Activated CD4-positive, CD25-positive, alpha-beta regulatory T cell treated with anti-CD3 and anti-CD28 coated beads, Interleukin-2, amount 50 U/mL, for 24 hours (primary cell): Measurements from ENCODE around the gene UBE2QL1.

ENCODE experiments used
- ATAC-seq, 2 donors: fragments of 150-1000 bp; cut with Tn5 transposase; one replicate each; pipeline ENCODE4 v1.10.0; 2021; ENCODE audit warnings: mild to moderate bottlenecking in 1 of 2, moderate library complexity in 1 of 2

Gene UBE2QL1

GRCh38 chr5:6455571-6456200 is 7.0 kb downstream of the UBE2QL1 start:
- ATAC-seq: no peak

- no peak for ATAC-seq
Observed at GRCh38 chr5:6456766-6457370, 8.2 kb downstream of the UBE2QL1 start.

DNA sequence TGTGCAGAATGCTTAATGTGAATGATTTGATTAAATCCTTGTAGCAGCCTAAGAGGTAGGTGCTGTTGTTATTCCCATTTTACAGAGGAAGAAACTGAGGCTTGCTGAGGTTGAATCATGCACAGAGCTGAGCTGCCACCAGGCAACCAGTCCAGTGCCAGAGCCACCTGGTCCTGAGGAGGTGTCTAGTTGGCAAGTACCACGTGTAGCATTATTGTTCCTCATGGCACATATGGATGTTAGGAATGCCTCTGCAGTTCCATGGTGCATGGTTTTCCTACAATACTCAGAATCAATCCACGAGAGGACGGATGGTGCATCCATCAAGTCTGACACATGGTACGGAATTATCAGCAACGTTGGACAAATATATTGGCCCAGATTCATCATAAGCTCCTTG is 8.9 kb downstream of the UBE2QL1 start:
- ATAC-seq: no peak

GRCh38 chr5:6458833-6459232 is 10.2 kb downstream of the UBE2QL1 start:
- no peak for ATAC-seq

GRCh38 chr5:6459896-6460295 is 11.2 kb downstream of the UBE2QL1 start:
- ATAC-seq: no peak

DNA sequence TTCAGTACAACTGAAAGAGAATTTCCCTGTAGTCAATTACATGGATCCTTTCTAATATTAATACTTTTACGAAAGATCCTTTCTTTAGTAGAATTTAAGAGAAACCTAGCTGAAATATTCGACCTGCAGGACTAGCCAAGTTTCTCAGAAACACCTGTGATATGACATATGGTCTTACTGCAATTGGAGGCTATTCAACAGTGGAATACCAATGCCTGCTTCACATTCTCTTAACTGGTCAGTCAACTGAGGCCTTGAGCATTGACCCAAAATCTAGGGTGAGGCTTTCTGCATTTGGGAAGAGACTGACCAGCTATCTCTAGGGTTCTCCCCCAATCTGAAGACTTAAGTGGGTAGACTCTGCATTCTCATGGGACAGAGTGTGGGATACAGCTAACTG is 12.3 kb downstream of the UBE2QL1 start:
- ATAC-seq: no peak

DNA sequence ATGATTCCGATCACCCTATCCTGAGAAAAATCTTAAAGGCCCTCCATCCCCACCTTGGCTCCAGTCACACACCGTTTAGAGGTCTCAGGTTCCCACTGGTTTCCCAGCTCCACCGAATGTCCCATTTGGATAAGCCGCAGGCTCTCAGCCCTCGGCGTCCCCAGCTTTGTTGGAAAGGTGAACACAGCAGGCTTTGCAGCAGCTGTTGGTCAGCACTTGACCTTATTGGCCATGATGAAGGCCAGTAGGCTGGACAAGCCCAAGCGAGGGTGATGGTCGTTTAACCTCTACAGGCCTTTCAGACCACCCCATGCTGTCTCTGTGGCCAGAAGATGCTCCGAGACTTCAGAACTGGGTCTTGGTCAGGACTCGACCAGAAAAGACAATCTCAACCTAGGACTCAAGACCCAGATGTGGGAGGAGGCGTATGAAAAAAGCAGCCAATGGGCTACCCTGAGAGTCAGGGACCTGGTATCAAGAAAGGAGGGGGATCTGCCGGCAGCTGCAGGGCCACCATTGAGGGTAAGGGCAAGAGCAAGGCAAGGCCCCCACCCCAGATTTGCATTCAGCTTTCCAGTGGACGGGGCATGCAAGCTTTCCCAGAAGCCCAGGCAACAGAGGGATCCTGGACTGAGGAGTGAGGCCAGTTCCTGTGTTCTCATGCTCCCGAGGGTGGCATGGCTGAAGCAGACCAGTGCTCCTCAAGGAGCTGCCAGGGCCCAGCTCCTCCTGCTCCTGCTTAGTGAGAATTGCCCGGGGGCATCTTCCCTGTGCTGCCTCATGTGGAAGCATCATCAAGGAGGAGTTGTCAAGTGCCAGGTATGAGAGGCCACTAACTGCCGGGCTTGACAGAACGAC is 13.4 kb downstream of the UBE2QL1 start:
- ATAC-seq: no peak

- no peak for ATAC-seq
Observed at GRCh38 chr5:6462671-6463070, 14.0 kb downstream of the UBE2QL1 start.

- no peak for ATAC-seq
Observed at GRCh38 chr5:6464441-6464840, 15.8 kb downstream of the UBE2QL1 start.

- no peak for ATAC-seq
Observed at GRCh38 chr5:6465831-6466790, 17.5 kb downstream of the UBE2QL1 start.

GRCh38 chr5:6466975-6467567 is 18.4 kb downstream of the UBE2QL1 start:
- no peak for ATAC-seq

GRCh38 chr5:6467591-6467990 is 18.9 kb downstream of the UBE2QL1 start:
- ATAC-seq: no peak

DNA sequence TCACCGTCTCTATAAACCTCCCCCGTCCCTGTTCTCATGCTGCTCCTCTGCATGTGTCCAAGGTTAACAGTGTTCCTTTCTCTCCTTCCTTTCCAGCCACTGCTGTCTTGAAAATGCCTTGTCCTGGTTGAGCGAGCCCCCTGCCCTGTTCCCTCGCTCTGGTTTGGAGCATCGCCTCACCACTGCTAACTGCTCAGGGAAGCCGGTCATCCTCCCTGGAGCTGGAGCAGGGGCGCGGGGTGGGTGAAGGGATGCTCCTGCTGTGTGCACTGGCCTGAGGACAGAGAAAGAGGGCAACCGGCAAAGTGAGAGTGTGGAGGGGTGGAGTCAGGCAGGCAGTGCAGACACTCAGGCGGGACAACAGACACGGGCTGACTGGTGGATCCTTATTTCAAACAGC is 19.4 kb downstream of the UBE2QL1 start:
- no peak for ATAC-seq

DNA sequence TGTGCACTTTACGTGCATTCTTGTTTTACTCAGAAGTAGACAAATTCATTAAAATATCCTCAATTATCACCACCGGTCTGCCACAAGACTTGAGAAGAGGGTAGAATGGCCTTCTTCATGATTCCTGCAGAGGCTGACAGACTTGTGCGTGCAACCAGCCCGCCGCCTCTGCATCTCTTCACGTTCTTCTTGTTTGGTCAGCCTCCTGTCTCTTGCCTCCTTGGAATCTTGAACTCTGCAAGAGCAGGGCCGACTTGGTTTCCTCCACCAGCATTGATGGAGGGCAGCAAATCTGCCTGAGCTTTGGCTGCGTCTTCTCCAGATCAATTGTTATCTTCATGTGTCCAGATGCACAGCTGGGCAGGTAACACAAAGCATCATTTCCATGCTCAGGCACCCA is 20.2 kb downstream of the UBE2QL1 start:
- no peak for ATAC-seq

- ATAC-seq: no peak
Observed at GRCh38 chr5:6469836-6470235, 21.2 kb downstream of the UBE2QL1 start.

- ATAC-seq: no peak
Observed at GRCh38 chr5:6470672-6471071, 22.0 kb downstream of the UBE2QL1 start.

GRCh38 chr5:6471252-6471651 is 22.6 kb downstream of the UBE2QL1 start:
- ATAC-seq: no peak

- no peak for ATAC-seq
Observed at GRCh38 chr5:6472792-6473191, 24.1 kb downstream of the UBE2QL1 start.

DNA sequence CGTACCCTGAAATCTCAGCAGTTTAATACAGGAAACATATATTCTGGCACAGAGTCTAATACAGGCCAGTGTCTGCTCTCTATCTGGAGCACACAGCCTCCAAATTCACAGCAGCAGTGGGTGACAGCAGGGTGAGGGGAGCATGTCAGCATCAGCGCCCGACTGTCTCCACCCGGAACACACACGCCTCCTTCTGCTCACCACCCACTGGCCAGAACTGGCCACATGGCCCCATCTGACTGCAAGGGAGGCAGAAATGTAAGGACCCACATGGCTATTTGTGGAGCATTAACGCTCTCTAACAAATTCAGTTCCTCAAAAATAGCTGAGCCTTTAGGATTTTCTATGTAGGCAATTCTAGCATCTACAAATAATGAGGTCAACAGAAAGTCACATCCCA is 24.6 kb downstream of the UBE2QL1 start:
- ATAC-seq: no peak

- ATAC-seq: no peak
Observed at GRCh38 chr5:6475626-6476312, 27.1 kb downstream of the UBE2QL1 start.

DNA sequence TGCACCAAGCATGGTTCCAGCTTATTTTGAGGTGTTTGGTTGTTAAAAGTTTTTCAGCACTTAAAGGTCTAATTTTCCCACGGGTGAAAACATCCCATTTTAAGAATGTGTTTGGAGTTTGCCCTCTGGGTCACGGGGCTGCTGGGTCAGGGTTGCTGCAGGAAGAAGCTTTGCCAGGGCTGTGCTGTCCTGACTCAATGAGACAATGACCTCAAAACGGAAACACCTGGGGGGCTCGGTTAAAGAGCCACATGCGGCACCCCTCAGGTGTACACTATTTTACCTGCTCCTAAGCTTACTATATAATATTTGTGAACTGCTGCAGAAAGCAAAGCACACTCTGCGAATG is 27.6 kb downstream of the UBE2QL1 start:
- no peak for ATAC-seq

GRCh38 chr5:6478793-6479192 is 30.1 kb downstream of the UBE2QL1 start:
- no peak for ATAC-seq
